Mucosa of stomach (tissue), 1 donor: ENCODE data around the gene SPSB4.
"Not testable (repeated sequence)": the region's sequence is repeated elsewhere in the genome, so short reads cannot be mapped to it uniquely, and the experiment has no call there.

Experiments used
- H3K27me3 ChIP-seq: one replicate; pipeline ENCODE4 v1.7.0; 2013; ENCODE audit warnings: mild to moderate bottlenecking, low read length; ENCODE audit not compliant: control insufficient read depth, insufficient read depth
- H3K36me3 ChIP-seq: one replicate; pipeline ENCODE4 v1.7.0; 2013; ENCODE audit warnings: low read length; ENCODE audit not compliant: control insufficient read depth, insufficient read depth
- H3K4me1 ChIP-seq: one replicate; pipeline ENCODE4 v1.7.0; 2013; ENCODE audit warnings: mild to moderate bottlenecking, low read length; ENCODE audit not compliant: control insufficient read depth, insufficient read depth
- H3K4me3 ChIP-seq: one replicate; pipeline ENCODE4 v1.7.0; 2013; ENCODE audit warnings: low read length
- H3K9ac ChIP-seq: one replicate; pipeline ENCODE4 v1.7.0; 2013; ENCODE audit warnings: mild to moderate bottlenecking, low read length, moderate library complexity
- H3K9me3 ChIP-seq: one replicate; pipeline ENCODE4 v1.7.0; 2013; ENCODE audit warnings: mild to moderate bottlenecking, low read length, moderate library complexity; ENCODE audit not compliant: control insufficient read depth
- donor health status: Pancreatic carcinoma.

Gene SPSB4

DNA sequence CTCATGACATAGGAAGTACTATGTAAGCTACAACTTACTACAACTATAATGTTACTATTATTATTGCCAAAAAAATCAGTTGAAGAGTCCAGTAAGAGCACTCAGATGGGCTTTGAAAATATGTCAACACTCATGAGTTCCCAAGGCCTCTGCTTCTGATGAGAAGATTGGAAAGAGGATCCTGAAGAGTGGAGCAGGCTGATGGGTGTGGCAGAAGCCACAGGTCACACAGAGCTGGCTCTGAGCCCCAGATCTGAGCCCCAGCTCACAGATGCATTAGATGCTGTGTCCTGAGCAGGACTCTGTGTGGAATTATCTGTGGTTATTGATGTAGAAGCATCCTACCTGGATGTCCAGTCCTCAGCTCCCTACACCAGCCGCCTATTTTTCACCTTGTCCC is 65.6 kb downstream of the SPSB4 start:
- Histone ChIP-seq H3K27me3 (no peaks in the 10 kb centered on the region), H3K4me1 (no peaks in the 10 kb centered on the region), H3K9me3 (no peaks in the 10 kb centered on the region), H3K36me3 (no peaks in the 10 kb centered on the region), H3K9ac (no peak overlapping the region), H3K4me3 (no peak overlapping the region)

DNA sequence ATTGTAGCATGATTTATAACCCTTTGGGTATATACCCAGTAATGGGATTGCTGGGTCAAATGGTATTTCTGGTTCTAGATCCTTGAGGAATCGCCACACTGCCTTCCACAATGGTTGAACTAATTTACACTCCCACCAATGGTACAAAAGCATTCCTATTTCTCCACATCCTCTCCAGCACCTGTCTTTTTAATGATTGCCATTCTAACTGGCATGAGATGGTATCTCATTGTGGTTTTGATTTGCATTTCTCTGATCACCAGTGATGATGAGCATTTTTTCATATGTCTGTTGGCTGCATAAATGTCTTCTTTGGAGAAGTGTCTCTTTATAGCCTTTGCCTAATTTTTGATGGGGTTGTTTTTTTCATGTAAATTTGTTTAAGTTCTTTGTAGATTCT is 66.8 kb downstream of the SPSB4 start:
- not testable (repeated sequence) for H3K27me3 ChIP-seq, H3K36me3 ChIP-seq

DNA sequence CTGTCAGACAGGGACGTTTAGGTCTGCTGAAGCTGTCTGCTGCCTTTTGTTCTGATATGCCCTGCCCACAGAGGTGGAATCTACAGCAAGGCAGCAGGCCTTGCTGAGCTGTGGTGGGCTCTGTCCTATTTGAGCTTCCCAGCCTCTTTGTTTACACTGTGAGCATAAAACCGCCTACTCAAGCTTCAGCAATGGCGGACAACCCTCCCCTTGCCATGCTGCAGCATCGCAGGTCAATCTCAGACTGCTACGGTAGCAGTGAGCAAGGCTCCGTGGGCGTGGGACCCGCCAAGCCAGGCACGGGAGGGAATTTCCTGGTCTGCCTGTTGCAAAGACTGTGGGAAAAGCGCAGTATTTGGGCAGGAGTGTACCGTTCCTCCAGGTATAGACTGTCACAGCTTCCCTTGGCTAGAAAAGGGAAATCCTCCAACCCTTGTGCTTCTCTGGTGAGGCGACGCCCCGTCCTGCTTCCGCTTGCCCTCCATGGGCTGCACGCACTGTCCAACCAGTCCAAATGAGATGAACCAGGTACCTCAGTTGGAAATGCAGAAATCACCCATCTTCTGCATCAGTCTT is 71.4 kb downstream of the SPSB4 start:
- Histone ChIP-seq H3K9ac (no peak overlapping the region), H3K27me3 (peaks cover 5% of the 10 kb centered on the region), H3K4me1 (no peaks in the 10 kb centered on the region), H3K36me3 (no peaks in the 10 kb centered on the region), H3K9me3 (no peaks in the 10 kb centered on the region), H3K4me3 (no peak overlapping the region)

More for the DNA sequence above, 66.8 kb downstream of the SPSB4 start:
- not testable (repeated sequence) for H3K9ac ChIP-seq, H3K4me1 ChIP-seq, H3K9me3 ChIP-seq, H3K4me3 ChIP-seq

DNA sequence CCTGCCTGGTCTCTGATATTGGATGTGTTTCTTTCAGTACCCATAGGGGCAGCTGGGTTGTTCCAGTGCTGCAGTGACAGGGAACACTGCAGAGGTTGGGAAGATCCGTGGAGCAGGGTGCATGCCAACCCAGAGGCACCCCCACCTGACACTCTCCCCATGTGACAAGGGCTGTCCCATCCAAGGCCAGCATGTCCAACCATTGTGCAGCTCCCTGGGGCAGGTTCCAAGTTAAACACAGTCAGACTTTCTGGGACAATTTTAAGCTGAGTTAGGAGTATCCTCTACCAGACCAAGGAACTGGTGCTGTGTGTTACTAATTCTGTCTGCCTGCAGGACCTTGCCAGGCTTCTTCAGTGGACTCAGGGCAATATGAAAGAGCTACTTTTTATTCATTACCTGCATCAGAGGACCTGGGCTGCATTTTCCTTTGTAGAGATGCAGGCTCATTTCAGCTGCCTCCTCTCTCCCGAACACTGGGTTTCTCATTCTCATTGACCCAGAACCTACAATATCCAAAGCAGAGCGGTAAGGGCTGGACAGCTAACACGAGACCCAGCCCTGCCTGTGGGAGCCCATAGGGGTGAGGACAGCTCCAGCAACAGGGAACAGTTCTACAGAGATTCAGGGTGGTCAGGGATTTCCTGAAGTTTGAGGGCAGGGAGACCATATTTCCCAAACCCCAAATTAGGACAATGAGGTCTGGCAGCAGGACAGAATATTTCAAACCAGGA is 72.7 kb downstream of the SPSB4 start:
- no peaks in the 10 kb centered on the region for H3K36me3 ChIP-seq
- no peaks in the 10 kb centered on the region for H3K9me3 ChIP-seq
- no peak overlapping the region for H3K4me3 ChIP-seq
- no peaks in the 10 kb centered on the region for H3K4me1 ChIP-seq
- H3K27me3 ChIP-seq, result peaks cover 5% of the 10 kb centered on the region
- H3K9ac ChIP-seq, result no peak overlapping the region

DNA sequence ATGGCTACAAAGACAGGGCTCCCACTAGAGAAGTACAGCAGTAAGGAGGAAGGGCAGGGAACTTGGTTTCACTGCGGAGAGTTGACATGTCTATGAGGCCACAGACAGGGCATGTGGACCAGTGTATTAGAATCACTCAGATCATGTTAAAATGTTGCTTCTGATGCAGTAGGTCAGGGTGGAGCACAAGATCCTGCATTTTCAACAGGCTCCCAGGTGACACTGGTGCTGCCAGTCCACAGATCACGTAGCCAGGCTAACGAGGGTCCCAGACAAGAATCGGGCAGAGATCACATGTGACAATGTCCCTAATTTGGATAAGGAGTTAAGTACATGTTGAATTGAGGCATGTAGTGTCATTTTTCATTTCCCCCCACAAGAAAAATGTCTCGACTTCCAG is 73.6 kb downstream of the SPSB4 start:
- H3K4me1 ChIP-seq, result no peaks in the 10 kb centered on the region
- no peak overlapping the region for H3K4me3 ChIP-seq
- no peaks in the 10 kb centered on the region for H3K36me3 ChIP-seq
- no peaks in the 10 kb centered on the region for H3K9me3 ChIP-seq
- H3K27me3 ChIP-seq, result peaks cover 5% of the 10 kb centered on the region
- no peak overlapping the region for H3K9ac ChIP-seq

DNA sequence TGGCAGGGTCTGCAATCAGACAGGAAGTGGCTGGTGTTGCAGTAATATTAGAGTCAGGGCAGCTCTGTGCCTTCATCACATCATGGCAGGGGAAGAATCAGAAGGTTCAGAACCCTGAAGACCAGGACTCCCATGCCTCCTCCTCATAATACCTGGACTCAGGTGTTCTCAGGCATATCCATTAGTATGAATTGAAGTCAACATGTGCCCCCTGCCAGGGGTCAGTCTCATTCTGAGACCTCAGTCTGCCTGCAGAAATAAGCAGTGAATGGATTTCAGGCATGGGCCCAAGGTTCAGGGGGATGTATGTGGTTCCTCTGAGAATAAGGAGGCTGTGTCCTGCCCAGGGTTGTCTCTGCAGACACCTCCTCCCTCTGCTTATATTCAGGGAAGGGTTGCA is 74.2 kb downstream of the SPSB4 start:
- Histone ChIP-seq H3K27me3 (peaks cover 5% of the 10 kb centered on the region), H3K9me3 (no peaks in the 10 kb centered on the region), H3K4me1 (no peaks in the 10 kb centered on the region), H3K4me3 (no peak overlapping the region), H3K36me3 (no peaks in the 10 kb centered on the region), H3K9ac (no peak overlapping the region)

DNA sequence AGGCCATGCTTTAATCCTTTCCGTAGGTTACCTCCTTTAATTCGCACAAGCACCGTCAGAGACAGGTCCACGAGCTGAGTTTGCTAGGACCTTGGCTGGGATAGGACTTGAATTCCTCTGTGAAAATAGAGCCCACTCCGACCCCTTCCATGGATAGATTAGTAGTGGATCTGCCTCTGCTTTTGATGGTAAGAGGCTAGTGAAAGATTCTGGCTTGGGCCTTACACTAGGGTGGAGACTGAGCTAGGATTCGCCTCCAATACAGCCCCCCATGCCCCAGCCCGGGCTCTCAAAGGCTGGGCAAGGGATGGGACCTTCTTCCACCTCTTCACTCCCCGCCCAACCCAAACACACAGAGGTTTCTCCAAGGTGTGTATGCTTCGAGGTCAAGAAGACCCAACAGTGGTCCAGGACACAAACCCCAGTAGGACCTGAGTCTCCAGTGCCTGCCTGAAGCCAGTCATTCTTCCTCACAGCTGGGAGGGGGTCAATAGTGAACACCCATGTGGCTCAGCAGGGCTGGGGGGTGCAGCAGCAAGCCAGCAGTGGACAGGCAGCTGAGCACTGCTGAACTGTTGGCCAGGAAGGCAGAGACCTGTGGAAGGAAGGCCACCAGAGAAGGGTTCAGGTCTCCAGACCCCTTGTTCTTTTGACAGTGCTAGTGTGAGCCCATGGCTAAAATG is 75.7 kb downstream of the SPSB4 start:
- Histone ChIP-seq H3K27me3 (peaks cover 5% of the 10 kb centered on the region), H3K4me3 (no peak overlapping the region), H3K36me3 (no peaks in the 10 kb centered on the region), H3K9ac (no peak overlapping the region), H3K4me1 (no peaks in the 10 kb centered on the region), H3K9me3 (no peaks in the 10 kb centered on the region)

DNA sequence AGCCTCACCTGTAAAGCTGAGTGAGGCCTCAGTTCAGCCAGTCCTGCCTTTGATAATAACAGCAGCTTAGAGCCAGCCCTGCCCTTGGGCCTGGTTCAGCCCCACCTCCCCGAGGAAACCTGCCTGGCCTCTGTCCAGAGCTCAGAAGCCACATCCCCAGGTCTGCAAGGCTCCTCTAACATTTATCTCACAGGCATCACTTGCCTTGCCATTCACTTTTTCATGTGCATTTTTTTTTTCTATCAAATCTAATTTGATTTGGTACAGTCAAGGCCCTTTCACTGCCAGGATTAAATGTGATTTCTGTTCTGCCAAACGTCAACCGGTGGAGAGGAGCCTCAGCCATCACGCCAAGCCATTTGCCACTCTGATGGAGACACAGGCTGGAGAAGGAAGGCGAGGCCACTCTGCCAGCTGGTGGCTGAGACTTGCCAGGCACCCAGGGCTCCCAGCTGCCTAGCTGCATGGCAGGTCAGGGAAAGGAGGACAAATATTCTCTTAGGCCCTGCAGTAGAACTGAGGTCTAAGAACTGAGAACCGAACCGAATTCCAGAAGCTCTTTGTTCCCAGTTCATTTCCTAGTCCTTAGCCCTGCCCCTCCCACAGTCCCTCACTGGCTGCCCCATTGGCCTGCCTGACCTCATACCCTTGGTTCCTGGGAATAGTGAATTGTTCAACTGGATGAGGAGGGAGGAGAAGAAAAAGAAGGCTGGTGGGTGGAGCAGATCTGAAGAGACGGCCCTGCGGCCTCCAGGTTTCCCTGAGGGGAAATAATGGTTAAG is 76.4 kb downstream of the SPSB4 start:
- peaks cover 5% of the 10 kb centered on the region for H3K27me3 ChIP-seq
- no peak overlapping the region for H3K9ac ChIP-seq
- no peak overlapping the region for H3K4me3 ChIP-seq
- no peaks in the 10 kb centered on the region for H3K4me1 ChIP-seq
- no peaks in the 10 kb centered on the region for H3K36me3 ChIP-seq
- H3K9me3 ChIP-seq, result no peaks in the 10 kb centered on the region

DNA sequence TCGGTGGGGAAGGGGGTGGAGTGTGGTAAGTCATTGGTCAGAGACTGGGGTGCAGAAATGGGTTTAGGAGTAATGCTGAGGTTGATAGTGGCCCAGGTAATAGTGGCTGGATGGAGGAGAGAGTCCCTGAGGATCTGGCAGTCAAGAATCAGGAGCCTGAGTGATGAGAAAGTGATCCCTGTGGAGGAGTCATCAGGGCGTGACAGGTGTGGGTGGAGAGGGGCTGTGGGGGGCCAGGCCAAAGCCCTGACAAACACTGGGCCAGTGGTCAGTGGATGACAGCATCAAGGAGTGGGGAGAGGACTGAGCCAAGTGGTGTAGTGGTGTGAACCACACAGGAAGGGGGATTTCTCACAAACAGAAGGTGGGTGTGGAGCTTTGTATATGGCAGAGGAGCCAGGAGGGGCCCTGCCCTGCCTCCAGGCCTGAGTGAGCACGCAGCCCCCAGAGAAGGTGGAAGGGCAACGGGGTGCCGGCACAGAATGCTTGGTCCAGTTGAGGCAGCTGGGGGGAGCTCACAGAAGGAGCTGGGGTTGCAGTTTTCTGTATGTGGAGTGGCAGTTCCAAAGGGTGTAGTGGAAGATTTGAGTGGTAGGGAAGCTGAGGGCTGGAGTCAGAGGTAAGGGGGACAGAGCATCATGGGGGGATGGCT is 77.1 kb downstream of the SPSB4 start:
- Histone ChIP-seq H3K4me3 (no peak overlapping the region), H3K36me3 (no peaks in the 10 kb centered on the region), H3K4me1 (no peaks in the 10 kb centered on the region), H3K9ac (no peak overlapping the region), H3K27me3 (peaks cover 5% of the 10 kb centered on the region), H3K9me3 (no peaks in the 10 kb centered on the region)

DNA sequence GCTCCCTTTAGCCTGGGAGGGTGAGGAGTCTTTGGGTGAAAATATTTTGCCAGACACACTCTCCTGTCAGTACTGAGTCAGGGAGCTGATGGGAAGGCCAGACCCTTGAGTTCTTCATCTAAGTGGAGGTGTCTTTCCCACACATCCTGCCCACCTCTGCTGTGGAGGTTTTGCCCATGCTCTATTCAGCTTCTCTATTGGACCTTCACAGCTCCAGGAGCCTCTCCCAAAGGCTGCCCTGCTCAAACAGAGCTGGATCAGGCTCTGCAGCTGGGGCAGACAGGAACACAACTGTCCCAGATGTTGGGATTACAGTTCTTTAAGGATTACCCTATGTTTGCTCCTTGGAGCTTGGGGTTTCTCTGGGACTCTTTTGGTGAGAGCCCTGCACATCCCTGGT is 77.9 kb downstream of the SPSB4 start:
- Histone ChIP-seq H3K4me3 (no peak overlapping the region), H3K36me3 (no peaks in the 10 kb centered on the region), H3K27me3 (peaks cover 5% of the 10 kb centered on the region), H3K4me1 (no peaks in the 10 kb centered on the region), H3K9ac (no peak overlapping the region), H3K9me3 (no peaks in the 10 kb centered on the region)

DNA sequence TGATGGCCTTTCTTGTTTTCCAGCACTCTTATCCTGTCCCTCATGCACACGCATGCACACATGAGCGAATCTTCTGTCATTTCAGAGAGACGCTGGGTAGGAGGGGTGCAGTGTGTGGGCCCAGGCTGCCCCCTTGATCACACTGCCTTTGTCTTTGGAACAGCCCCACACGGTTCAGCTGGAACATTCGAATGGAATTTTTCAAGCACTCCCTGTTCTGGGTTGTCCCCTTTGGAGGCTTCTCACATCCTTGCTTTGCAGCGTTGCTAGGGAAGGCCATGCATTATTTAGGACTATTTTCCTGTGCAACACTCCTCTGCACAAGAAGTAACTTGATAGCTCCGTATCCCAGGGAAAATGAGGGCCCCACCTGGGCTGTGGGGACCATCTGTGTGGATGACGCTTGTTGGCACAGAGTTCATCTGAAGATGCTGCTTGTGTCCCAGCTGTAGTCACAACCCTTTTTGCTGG is 78.4 kb downstream of the SPSB4 start:
- no peaks in the 10 kb centered on the region for H3K9me3 ChIP-seq
- no peaks in the 10 kb centered on the region for H3K36me3 ChIP-seq
- no peaks in the 10 kb centered on the region for H3K4me1 ChIP-seq
- H3K4me3 ChIP-seq, result no peak overlapping the region
- H3K27me3 ChIP-seq, result peaks cover 5% of the 10 kb centered on the region
- no peak overlapping the region for H3K9ac ChIP-seq
